Measurements from ENCODE around the gene CELF4.

The CELF4 gene

DNA sequence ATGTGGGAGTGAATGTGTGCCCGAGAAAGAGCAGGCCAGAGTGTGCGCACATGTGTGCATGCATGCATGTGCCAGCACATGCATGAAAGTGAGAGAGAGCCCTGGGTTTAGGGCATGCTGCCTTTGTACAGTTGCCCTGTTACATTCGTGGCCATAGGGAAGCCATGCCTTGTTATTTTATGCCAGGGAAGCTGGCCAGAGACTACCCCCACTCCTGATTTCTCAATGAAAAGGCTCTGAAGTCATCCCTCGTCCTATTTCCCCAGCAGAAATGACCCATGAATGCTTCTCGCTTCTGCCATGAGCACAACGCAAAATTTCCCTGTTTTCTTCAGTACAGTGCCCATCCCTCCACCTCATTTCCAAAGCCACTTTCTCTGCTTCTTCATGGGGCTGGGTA, 143.0 kb downstream of the CELF4 start:
- no peak for DNase-seq (ENCODE audit: extremely low read depth in 1 of 2, low read depth in 1 of 2)

DNA sequence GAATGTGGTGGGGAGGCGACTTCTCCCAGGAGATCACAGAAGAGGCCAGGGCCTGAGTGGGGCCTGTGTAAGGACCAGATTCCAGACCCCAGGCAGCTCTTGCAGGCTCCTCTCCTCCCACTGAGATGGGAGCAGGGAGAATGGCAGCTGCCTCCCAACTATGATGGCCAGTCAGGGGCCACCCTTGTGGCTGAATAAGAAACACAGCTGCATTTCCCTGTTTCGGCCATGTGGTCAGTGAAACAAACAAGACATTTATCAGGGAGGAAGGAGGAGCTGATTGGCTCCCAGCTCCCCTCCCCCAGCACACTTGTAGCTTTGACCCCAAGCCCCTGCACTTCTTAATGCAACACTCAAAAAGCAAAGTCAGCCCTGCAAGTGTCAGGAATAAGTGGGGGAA, 143.5 kb downstream of the CELF4 start:
- no peak for DNase-seq (ENCODE audit: extremely low read depth in 1 of 2, low read depth in 1 of 2)

DNA sequence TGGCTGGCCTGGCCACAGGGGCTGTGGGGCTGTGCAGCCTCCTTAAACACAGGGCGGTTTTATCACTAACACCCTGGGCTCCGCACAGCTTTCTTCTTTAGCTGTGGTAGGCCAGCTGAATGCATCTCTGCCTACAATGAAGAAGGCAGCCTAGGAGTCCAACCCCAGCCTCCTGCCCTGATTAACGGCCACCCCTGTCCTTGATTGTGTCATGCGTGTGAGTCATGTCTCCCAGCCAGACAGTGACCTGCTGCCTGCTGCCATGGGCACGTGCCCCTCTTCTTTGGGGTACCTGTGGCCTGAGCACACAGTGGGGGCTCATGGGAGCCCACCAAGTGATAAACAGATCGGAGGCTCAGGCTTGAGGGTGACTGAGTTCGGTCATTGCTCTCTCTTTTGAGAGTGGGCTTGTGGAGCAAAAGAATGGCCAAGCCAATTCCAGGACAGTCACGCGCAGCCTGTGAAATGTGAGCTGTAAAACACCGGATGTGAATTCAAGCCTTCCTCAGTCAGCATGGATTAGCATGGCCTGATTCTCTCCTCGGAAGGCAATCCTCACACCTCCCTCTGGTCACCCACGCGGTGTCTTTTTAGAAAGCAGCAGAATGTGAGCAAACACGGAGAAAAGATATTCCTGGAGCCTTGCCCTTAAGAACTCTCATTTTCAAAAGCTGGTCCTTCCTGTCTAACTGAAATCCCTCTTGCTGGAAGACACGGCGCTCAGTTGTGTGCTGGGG, 144.1 kb downstream of the CELF4 start:
- DNase-seq (ENCODE audit: extremely low read depth in 1 of 2, low read depth in 1 of 2): no peak

DNA sequence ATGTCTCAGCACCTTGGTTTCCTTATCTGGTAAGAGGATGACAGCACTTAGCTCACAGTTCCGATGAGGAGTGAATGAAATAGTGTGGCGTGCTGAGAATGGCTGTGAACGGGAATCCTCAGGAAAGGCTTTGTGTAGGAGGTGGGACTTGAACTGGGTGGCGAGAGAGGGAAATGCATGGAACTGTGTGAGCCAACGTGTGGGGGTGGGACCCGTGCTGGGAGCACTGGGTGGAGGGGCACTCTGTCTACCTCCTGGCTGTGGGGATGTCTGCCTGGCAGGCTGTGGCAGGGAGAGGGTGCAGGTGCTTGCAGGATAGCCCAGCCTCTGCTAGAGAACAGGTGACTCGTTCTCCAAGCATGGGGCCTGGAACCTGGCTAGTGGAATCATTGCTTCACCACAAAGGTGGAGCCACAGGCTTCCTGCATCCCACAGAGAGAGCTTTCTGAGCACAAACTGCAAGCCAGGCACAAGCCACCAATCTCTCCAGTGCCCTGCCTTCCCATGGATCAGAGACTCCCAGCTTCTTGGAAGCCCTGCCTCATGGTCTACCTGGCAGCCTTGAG, 145.2 kb downstream of the CELF4 start:
- DNase-seq (ENCODE audit: extremely low read depth in 1 of 2, low read depth in 1 of 2): no peak

DNA sequence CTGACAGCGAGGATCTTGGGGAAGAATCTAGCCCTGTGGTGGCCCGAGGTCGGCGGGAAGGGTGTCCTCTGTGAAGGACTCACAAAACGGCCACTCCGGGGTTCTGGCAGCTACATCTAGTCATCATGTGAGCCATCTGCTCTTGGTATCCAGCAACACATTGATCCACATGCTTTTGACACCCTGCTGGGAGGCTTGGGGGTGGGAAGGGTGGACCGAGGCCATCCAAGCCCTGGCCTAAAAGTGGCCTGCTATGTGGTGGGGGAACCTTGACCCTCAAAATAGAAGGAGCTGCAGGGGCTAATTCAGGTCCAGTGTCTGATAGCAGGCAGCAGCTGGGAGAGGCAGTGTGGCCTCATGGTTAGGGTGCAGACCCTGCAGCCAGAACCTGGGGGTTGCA, 145.7 kb downstream of the CELF4 start:
- no peak for DNase-seq (ENCODE audit: extremely low read depth in 1 of 2, low read depth in 1 of 2)

DNA sequence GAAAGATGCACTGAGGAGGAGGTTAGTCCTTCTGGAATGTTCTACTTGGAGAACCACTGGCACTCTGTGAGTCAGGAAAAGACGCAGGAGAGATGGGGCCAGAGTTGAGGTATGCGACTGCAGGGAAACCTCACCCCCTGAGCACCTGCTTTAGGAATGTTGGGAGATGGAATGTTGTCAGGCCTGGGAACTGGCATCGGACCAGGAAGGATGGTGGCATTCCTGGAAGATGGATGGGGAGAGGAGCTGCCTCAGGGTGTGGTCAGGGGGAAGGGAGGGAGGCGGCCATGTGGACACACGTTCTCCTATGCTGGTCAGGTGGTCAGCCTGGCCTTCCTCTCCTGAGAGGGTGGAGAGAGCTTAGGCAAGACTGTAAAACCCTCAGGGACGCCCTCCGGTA, 146.3 kb downstream of the CELF4 start:
- no peak for DNase-seq (ENCODE audit: extremely low read depth in 1 of 2, low read depth in 1 of 2)

DNA sequence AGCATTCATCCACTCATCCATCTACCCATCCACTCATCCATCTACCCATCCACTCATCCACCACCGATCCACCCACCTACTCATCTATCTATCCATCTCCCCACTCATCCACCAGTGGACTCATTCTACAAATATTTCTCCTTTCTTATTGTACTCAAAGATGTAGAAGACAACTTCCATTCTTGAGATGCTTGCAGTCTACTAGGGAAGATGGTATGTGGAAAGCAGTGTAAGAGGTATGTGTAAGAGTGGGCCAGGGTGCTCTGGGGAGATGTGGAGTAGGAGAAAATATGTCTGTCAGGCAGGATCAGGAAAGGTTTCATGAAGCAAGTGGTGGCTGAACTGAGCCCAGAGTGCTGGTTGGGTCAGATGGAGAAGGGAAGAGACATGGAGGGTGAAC, 150.8 kb downstream of the CELF4 start:
- no peak for DNase-seq (ENCODE audit: extremely low read depth in 1 of 2, low read depth in 1 of 2)

DNA sequence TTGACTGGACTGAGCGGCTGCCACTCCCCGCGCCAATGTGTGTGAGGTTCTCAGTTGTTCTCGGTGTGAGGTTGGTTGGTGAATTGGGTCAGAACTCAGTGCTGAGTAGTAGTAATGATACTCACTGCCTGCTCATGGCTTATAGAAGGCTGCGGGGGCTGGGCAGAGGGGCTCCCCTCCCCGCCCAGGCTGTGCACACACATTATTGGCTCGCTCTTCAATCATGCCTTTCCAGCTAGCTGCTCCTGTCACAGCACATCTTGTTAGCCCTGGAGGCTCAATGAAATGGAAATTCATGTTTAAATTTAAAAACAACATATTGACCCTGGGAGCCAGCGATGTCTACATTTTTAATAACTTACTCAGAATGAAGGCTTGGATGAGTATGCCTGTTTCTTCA, 152.8 kb downstream of the CELF4 start:
- no peak for DNase-seq (ENCODE audit: extremely low read depth in 1 of 2, low read depth in 1 of 2)

DNA sequence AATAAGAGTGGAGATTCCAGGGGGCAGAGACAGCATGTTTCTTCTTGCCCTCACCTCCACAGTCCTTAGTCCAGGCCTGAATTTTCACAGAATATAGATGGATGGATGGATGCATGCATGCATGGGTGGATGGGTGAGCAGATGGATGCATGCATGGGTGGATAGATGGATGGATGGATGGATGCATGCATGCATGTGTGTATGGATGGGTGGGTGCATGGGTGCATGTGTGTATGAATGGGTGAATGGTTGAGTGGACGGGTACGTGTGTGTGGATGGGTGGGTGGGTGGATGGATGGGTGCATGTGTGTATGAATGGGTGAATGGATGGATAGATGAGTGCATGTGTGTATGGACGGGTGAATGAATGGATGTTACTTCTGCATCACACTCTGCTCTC, 153.3 kb downstream of the CELF4 start:
- no peak for DNase-seq (ENCODE audit: extremely low read depth in 1 of 2, low read depth in 1 of 2)

DNA sequence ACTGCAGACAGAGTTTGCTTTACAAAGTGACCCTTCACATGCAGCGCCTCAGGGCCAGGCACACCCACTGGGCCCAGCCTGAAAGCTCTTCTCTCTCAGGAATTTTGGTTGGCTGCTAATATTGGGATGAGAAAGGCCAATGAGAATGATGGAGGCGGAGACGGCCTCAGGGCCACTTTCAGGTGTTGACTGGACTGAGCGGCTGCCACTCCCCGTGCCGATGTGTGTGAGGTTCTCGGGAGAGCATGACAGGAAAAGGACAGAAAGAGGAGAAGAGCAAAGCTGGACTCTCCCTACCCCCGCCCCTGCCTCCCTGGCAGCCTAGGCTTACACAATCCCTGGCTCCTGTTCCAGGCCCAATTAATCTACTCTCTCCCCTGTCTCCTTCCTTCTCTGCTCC, 155.7 kb downstream of the CELF4 start:
- no peak for DNase-seq (ENCODE audit: extremely low read depth in 1 of 2, low read depth in 1 of 2)

DNA sequence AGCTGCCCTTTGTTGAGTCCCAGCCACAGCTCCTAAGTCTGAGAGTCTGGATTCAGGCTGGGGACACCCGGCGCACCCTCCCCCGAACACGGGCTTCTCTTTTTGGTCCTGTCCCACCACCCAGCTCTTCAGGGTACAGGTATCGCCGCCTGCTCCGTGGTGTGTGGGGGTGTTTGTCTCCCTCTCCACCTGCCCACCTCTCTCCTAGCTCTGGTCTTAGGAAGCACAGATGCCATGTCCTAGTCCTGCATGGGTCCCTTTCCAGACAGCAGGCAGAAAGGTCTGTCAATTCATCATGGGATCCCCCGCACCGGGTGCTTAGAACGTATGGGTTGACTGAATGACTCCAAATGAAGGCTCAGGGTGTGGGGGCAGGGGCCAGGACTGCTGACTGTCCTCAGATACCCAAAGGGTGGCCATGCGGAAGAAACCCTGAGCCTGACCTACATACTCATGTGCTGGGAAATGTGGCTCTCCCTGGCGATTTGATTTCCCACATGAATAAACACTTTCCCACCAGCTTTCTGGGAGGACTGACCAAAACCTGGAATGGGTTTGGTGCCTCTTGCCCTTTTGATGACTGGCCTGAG, 156.8 kb downstream of the CELF4 start:
- no peak for DNase-seq (ENCODE audit: extremely low read depth in 1 of 2, low read depth in 1 of 2)

DNA sequence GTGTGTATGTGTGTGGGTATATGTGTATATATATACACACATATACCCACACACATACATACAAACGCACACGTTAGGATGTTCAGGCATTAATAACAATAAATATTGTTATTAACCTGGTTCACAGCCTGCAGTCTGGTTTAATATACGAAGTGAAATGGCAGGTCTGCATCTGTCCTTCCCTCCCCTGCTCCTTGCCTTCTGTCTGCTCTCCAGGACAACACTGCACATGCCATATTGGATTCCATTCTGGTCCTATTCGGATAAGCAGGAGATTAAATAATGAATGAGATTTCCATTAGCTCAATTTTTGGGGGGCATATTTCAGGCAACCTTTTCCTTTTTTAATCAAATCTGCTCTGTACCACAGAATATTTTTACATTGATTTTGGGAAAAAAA, 158.0 kb downstream of the CELF4 start:
- DNase-seq (ENCODE audit: extremely low read depth in 1 of 2, low read depth in 1 of 2): no peak

DNA sequence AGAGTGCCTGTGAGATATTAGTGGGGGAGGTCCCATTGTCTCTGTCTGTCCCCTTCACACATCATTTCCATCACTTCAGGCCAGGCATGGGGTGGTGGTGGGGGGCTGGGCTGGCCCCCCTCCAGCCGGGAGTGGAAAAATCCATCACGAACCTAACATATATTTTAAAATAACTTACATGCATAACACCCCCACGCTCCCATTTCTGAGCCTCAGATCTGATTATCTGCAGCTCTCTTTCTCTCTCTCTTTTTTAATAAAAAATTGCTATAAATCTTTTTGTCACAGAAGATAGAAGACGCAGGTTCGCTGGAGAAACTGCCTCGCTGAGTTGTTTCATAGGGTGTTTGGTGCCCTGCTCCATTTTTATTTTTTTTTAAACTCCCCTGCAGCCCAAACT, 159.8 kb downstream of the CELF4 start:
- DNase-seq (ENCODE audit: extremely low read depth in 1 of 2, low read depth in 1 of 2): no peak

DNA sequence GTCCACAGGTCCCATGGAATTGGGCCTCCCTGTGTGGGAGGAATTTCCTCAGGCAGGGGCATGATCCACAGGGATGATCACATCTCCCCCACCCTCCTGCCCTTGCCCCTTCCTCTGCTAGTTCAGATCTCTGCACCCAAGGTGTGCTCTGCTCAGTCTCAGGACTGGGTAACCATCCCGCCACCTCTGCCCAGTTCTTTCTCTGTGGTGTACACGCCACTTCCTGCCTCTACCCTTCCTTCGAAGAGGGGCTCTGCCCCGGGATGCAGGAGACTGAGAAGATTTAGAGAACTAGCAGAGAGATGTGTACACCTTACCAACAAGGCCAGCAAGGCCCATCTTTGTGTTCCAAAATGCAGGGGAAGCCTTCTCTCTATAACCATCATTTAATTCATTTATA, 160.4 kb downstream of the CELF4 start:
- DNase-seq (ENCODE audit: extremely low read depth in 1 of 2, low read depth in 1 of 2): no peak

DNA sequence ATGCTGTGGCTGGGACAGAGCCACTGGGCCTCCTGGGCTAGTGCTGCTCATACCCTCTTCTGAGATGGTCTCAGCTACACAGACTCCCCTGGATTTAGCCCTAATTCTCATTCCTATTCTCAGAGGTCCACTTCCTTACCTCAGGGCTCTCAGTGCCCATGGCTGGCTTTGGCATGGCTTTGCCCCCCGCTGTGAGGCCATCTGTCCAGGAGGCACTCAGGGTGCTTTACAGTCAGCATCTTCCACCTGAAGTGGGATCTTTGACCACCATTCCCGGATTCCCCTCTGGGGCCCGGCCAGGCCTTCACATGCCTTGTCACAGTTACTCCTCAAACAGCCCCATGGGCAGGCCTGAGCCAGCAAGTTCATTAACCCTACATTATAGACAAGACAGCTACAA, 161.8 kb downstream of the CELF4 start:
- DNase-seq (ENCODE audit: extremely low read depth in 1 of 2, low read depth in 1 of 2): no peak

DNA sequence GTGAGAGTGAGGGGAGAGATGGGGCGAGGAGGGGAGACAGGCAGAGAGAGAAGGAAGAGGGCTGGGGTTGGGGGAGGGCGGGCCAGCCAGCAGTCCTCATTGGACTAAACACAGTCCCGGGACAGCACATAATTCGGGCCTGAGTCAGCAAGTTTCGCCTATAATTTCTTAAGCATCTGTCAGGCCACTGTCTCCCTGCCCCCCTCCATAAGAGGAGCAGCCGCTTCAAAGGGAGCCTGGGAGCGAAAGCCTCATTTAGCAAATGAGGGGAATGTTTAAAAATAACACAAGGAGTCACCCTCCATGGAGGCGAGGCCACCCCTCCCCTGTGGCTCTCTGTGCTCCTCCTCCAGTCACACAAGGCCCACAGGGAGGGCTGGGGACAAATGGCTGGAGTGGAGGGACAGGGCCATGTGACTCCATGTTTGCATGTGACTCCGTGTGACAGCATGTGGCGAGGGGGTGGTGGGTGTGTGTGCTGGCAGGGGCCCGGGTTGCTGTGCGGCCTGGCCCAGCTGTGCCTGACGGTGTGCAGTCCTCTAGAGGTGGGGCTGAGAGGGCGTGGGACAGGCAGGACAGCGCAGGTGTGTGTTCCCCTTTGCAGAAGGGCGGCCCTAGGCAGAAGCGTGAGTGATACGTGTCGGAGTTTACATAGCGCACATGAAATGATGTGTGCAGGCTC, 162.4 kb downstream of the CELF4 start:
- DNase-seq (ENCODE audit: extremely low read depth in 1 of 2, low read depth in 1 of 2): no peak

DNA sequence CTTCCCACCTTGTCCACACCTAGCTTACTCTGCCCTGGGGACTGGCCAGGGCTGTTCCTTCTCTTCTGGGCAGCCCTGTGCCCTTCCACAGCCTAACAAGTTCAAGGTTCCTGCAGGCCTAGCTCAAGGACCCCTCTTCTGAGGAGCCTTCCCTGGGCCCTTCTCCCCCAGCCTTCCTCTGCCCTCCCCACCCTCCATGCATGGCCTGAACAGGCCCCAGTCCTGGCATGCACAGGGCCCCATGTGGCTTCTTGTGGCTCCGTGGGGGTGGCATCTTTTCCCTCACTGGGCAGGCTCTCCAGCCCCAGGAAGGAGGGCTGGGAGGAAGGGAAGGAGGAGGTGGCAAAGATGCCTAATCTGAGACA, 162.9 kb downstream of the CELF4 start:
- DNase-seq (ENCODE audit: extremely low read depth in 1 of 2, low read depth in 1 of 2): no peak

DNA sequence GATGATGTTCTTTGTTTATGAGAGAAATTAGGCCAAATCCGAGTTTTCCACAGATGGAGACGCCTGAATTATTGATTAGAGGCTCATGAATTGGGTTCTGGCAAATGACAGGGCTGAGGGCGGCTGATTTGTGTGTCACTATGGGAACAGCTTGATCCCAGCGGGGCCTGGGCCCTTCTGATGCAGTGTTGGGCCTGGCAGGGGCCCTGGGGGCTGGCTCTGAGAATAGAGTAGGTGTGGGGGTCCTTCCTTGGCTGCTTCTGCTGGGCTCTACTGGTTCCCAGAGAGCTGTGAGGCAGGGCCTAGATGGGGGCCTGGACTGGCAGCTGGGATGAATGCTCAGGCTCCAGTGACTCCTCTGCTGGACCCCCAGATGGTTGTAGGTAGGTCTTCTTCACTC, 164.8 kb downstream of the CELF4 start:
- DNase-seq (ENCODE audit: extremely low read depth in 1 of 2, low read depth in 1 of 2): no peak

DNA sequence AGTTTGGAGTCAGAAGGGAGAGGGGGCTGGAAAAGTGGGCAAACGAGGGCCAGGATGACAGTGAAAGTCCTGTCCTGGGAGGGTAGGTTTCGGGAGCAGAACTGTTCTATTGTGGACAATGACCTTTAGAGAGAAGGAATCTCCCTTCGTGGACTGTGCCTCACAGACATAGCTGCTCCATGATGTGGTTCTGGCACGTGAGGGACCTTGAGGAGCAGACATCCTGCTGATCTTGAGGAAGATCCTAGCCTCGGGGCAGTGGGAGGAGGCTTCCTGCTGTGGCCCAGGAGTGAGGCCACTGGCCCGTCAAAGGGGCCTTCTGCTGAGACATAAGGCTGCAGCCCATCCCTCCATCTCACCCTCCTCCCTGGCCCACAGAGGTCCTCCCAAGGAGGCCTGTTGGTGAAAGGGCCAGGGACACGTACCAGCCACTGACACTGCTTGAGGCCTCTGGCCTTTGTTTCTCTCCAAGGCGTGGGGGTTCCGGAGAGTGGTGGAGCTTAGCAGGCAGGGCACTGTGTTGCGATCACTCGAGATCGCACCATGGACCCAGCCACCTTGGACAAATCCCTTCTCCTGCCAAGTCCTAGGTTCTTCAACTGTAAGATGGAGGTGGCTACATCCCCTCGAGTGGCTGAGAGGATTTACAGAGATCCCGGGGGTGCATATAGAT, 167.2 kb downstream of the CELF4 start:
- no peak for DNase-seq (ENCODE audit: extremely low read depth in 1 of 2, low read depth in 1 of 2)

DNA sequence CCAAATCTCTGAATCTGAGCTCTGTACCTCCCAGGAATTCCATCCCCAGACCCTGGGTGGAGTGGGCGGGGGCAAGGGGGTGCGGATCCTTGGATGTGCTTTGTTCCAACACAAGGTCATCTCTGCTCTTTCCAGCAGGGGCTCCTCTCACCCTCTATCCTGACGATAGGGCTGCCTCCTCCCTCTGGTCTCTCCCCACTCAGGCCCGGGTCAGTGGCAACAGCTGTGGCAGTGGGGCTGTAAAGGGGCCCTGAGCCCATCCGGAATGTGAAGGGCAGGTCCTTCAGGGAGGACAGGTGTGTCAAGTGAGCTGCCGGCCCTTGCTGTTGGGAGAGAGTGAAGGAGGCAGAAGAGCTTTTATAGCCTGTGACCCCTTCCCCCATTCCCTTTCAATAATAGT, 167.8 kb downstream of the CELF4 start:
- DNase-seq (ENCODE audit: extremely low read depth in 1 of 2, low read depth in 1 of 2): no peak

DNA sequence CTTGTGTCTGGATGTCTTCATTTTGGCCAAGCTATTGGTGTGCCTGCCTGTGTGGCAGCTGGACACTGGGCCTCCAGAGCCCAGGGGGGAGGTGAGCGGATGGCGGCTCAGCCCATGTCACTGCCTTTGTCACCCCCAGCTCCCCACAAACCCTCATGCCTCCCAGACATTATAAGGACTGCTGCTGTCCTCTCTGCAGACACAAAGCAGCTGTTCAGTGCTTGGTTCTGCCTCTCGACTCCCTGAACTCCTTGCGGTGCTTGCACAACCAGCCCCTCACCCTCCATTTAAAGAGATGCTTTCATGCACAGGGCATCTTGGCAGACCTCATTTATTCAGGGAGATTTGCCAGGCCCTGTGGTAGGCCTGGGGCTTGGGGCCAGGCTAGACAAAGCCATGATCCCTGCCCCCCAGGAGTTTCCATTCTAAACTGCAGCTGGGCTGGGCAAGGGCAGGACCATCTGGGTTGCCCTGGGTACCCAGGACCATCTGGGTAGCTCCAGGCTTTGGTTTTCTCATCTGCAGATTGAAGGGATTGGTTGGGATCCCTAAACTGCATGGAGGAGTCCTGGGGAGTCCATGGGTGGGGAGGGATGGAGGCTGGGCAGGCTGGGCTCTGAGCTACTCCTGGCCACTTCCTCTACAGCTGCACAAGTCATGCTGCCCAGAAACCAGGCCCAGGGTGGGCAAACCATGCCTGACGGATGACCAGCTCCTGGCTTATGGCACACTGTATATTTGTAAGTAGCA, 168.5 kb downstream of the CELF4 start:
- DNase-seq (ENCODE audit: extremely low read depth in 1 of 2, low read depth in 1 of 2): no peak
